HepG2 (cell line): ENCODE measurements around the gene MED23. TPM values are rescaled to one million over a fixed set of nuclear protein-coding genes. Genes with fewer than 3 reads are reported as not detected.

Experiments
- ATAC-seq: fragments of 200-7000 bp; cut with Tn5 transposase; 3 replicates; pipeline ENCODE4 v1.9.1; 2020; ENCODE audit warnings: mild to moderate bottlenecking, moderate library complexity
- BruUV-seq: library from RNA; stranded (reverse); fragments of 400-500 nt; replicated peaks from 2 replicates; lab custom pipeline; 2021; lab: Mats Ljungman, UMichigan
- CTCF ChIA-PET: fragments of 300-600 bp; formaldehyde crosslinking; extraction: SDS; loops from one replicate; lab custom pipeline; 2021; ENCODE audit warnings: low total read pairs, inconsistent platforms, low intra/inter-chr PET ratio; lab: Yijun Ruan, JAX
- POLR2A ChIA-PET: fragments of 350-600 bp; sonication (Branson Sonifier 250); formaldehyde crosslinking; loops from one replicate; lab custom pipeline; 2020; ENCODE audit warnings: antibody characterized with exemption, inconsistent platforms; lab: Yijun Ruan, JAX
- DNase-seq: peaks from one replicate; pipeline ENCODE4 v3.0.0-alpha.2; 2015; ENCODE audit warnings: low spot score
- FAIRE-seq: peaks from 3 replicates; lab custom pipeline; 2011; peaks lifted over from hg19 to GRCh38; lab: Jason Lieb, UNC
- H2AFZ ChIP-seq: one replicate; pipeline ENCODE4 v1.6.1; 2011; ENCODE audit warnings: low read length, inconsistent platforms
- H3K27ac ChIP-seq: fragments of 300-600 bp; 3 replicates; pipeline ENCODE4 v1.8.0; 2011; ENCODE audit warnings: mixed run types, mild to moderate bottlenecking, mixed read lengths, low read length, inconsistent platforms; ENCODE audit not compliant: insufficient read depth; ENCODE audit errors: extremely low read length
- H3K27me3 ChIP-seq, 2 experiments: fragments of 200-600 bp in 1 of 2; 2 replicates in 1 of 2; 3 replicates in 1 of 2; pipeline versions ENCODE4 v1.6.0 to v1.8.0; 2011; ENCODE audit warnings: low read length in 2 of 2, mild to moderate bottlenecking in 2 of 2, moderate library complexity in 2 of 2, inconsistent platforms in 1 of 2; ENCODE audit not compliant: insufficient read depth in 2 of 2, control insufficient read depth in 1 of 2
- H3K36me3 ChIP-seq, 2 experiments: fragments of 200-600 bp in 1 of 2; replicated peaks in 1 of 2; 2 replicates in 1 of 2; 3 replicates in 1 of 2; pipeline versions ENCODE4 v1.5.1 to v1.8.0; 2011; ENCODE audit warnings: low read length in 2 of 2, inconsistent platforms in 1 of 2; ENCODE audit not compliant: insufficient read depth in 2 of 2, control insufficient read depth in 1 of 2
- H3K4me1 ChIP-seq: 2 replicates; pipeline ENCODE4 v1.5.1; 2012; ENCODE audit warnings: low read length, inconsistent platforms; ENCODE audit not compliant: insufficient read depth
- H3K4me2 ChIP-seq: 2 replicates; pipeline ENCODE4 v1.6.0; 2011; ENCODE audit warnings: low read depth, low read length, inconsistent platforms
- H3K4me3 ChIP-seq, 3 experiments: fragments of 200-600 bp in 1 of 3; sonication (generic), shearing (Covaris generic) in 1 of 3; replicated peaks in 1 of 3; 2 replicates each; pipeline ENCODE4 v1.5.1; 2011 to 2016; ENCODE audit warnings: low read length in 3 of 3, inconsistent platforms in 2 of 3, low read depth in 2 of 3, mild to moderate bottlenecking in 2 of 3, control low read depth in 1 of 3, mixed read lengths in 1 of 3; ENCODE audit not compliant: insufficient read depth in 1 of 3
- H3K79me2 ChIP-seq: one replicate; pipeline ENCODE4 v1.6.1; 2011; ENCODE audit warnings: low read length, inconsistent platforms; ENCODE audit not compliant: insufficient read depth
- H3K9ac ChIP-seq: 2 replicates; pipeline ENCODE4 v1.6.0; 2011; ENCODE audit warnings: mild to moderate bottlenecking, low read depth, low read length, inconsistent platforms; ENCODE audit not compliant: insufficient read depth
- H3K9me3 ChIP-seq: 2 replicates; pipeline ENCODE4 v1.5.1; 2012; ENCODE audit warnings: mild to moderate bottlenecking, low read length
- H4K20me1 ChIP-seq: 2 replicates; pipeline ENCODE4 v1.6.0; 2011; ENCODE audit warnings: inconsistent platforms, mild to moderate bottlenecking, low read length, moderate library complexity; ENCODE audit not compliant: insufficient read depth
- EHMT2 ChIP-seq: fragments of 200-600 bp; sonication (generic); IDR thresholded peaks from 2 replicates; pipeline ENCODE4 v1.7.0; 2017; ENCODE audit warnings: antibody characterized with exemption, low read depth, low read length, borderline replicate concordance
- FOXK1 ChIP-seq: sonication (generic); formaldehyde crosslinking; IDR thresholded peaks from 2 replicates; pipeline ENCODE4 v1.4.0; 2020; ENCODE audit warnings: low read depth, missing genetic modification reagents, borderline replicate concordance
- IRX3 ChIP-seq: sonication (generic); formaldehyde crosslinking; IDR thresholded peaks from 2 replicates; pipeline ENCODE4 v1.8.1; 2023; ENCODE audit warnings: mild to moderate bottlenecking, low read depth, missing genetic modification reagents, borderline replicate concordance
- JUN ChIP-seq: sonication (generic); formaldehyde crosslinking; IDR thresholded peaks from 2 replicates; pipeline ENCODE4 v1.4.0; 2020; ENCODE audit warnings: mild to moderate bottlenecking, missing genetic modification reagents
- MED8 ChIP-seq: sonication (generic); formaldehyde crosslinking; IDR thresholded peaks from 2 replicates; pipeline ENCODE4 v1.8.1; 2023; ENCODE audit warnings: mild to moderate bottlenecking, missing genetic modification reagents; ENCODE audit not compliant: insufficient replicate concordance
- POLR2G ChIP-seq: fragments of 200-400 bp; formaldehyde crosslinking; IDR thresholded peaks from 2 replicates; pipeline ENCODE4 v1.6.1; 2018; ENCODE audit warnings: mild to moderate bottlenecking, low read depth, low read length, moderate library complexity
- RAD51 ChIP-seq: fragments of 450-650 bp; IDR thresholded peaks from 2 replicates; pipeline ENCODE4 v1.6.1; 2016; ENCODE audit warnings: borderline replicate concordance
- RXRB ChIP-seq: IDR thresholded peaks from 2 replicates; pipeline ENCODE4 v1.6.1; 2016; ENCODE audit warnings: borderline replicate concordance, missing genetic modification reagents, missing compliant biosample characterization
- SKI ChIP-seq: fragments of 450-650 bp; IDR thresholded peaks from one replicate; pipeline ENCODE4 v1.6.1; 2018; ENCODE audit warnings: mild to moderate bottlenecking; ENCODE audit not compliant: partially characterized antibody
- TAF1 ChIP-seq: sonication (generic); formaldehyde crosslinking; IDR thresholded peaks from 2 replicates; pipeline ENCODE4 v1.4.0; 2020; ENCODE audit warnings: missing genetic modification reagents
- TCF7 ChIP-seq: sonication (generic); IDR thresholded peaks from 2 replicates; pipeline ENCODE4 v1.6.1; 2016; ENCODE audit warnings: antibody characterized with exemption, low read depth
- TRIM24 ChIP-seq: sonication (generic); formaldehyde crosslinking; IDR thresholded peaks from 2 replicates; pipeline ENCODE4 v1.8.0; 2022; ENCODE audit warnings: mild to moderate bottlenecking, missing genetic modification reagents
- ZFYVE20 ChIP-seq: sonication (generic); formaldehyde crosslinking; IDR thresholded peaks from 2 replicates; pipeline ENCODE4 v1.8.0; 2023; ENCODE audit warnings: low read depth, mild to moderate bottlenecking, moderate library complexity, missing genetic modification reagents, borderline replicate concordance
- ZNF230 ChIP-seq: sonication (generic); formaldehyde crosslinking; IDR thresholded peaks from 2 replicates; pipeline ENCODE4 v1.4.0; 2020; ENCODE audit warnings: mild to moderate bottlenecking, missing genetic modification reagents
- ZNF451 ChIP-seq: sonication (generic); formaldehyde crosslinking; IDR thresholded peaks from 2 replicates; pipeline ENCODE4 v1.5.0; 2020; ENCODE audit warnings: mild to moderate bottlenecking, missing genetic modification reagents
- whole genome bisulfite sequencing: methylation state at CpG from one replicate; pipeline ENCODE4 v1.1.6; 2017; ENCODE audit warnings: low lambda C conversion rate; 5-methylcytosine and 5-hydroxymethylcytosine counted together
- in situ Hi-C: cut with HindIII; loops from 2 replicates; pipeline ENCODE4 v1.10.0; 2017; ENCODE audit warnings: low pct_unique_long_range_greater_than_20kb; ENCODE audit not compliant: extremely low pct_ligation_motif_present
- intact Hi-C: fragments of 100-400 bp; cut with micrococcal nuclease; formaldehyde crosslinking; loops from one replicate; pipeline ENCODE4 v1.10.0; 2022; ENCODE audit not compliant: unreplicated experiment
- polyA plus RNA-seq, 8 experiments: library from polyadenylated mRNA; depleted of rRNA in 3 of 8; stranded (reverse) in 7 of 8; unstranded in 1 of 8; fragments of >200 nt; fragmentation: Illumina TruSeq in 4 of 8; extraction: Trizol in 4 of 8; gene quantifications; 2 replicates each; pipeline versions ENCODE4 v1.2.1 to v1.2.3, GENCODE V29; 2011 to 2016; ENCODE audit warnings: low read depth in 4 of 8, missing spikeins in 1 of 8, mixed read lengths in 1 of 8; ENCODE audit not compliant: insufficient read depth in 1 of 8
- total RNA-seq, 5 experiments: library from RNA; depleted of rRNA; stranded (reverse); fragments of >200 nt; fragmentation: Illumina TruSeq; extraction: Trizol; gene quantifications; 2 replicates each; pipeline ENCODE4 v1.2.3, GENCODE V29; 2016; ENCODE audit warnings: low read depth in 1 of 5
- TF ChIP-seq, protein P1 (sequence below): IDR thresholded peaks from 2 replicates; pipeline ENCODE4 v1.6.1; 2018; ENCODE audit warnings: missing genetic modification reagents, mild to moderate bottlenecking, missing compliant biosample characterization
- TF ChIP-seq, protein P2 (sequence below): sonication (generic); formaldehyde crosslinking; IDR thresholded peaks from 2 replicates; pipeline ENCODE4 v1.9.0; 2021; ENCODE audit warnings: missing genetic modification reagents, mild to moderate bottlenecking, borderline replicate concordance

Gene MED23
- total and polyA plus RNA-seq, 2 of the 13 experiments (the other 11 are each of a cell fraction or from before 2014, with no cell fraction given) = 34.9 to 50.5 TPM

DNA sequence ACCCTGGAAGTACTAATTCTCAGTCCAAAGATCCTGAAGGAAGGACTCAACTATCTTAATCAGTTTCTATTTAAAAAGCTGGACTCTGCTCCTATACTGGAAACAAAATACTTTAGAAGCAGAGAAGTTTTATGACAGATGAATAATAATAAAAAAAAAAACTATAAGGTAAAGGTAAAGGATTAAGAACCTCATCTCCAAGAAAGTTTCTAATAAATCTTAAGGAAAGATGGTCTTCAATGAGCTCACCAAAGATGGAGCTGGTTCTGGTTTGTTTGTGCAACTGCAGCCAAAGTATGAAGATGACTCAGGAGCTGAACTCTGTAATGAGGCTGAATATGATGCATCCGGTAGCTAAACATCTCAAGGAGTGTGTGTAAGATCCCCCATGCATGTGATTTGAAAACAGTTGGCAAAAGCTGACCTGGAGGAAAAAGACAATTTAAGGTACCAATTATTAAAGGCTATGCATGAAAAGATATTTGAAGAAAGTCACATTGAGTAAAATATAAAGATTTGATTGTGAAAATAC lies 25.2 kb downstream of the MED23 start (continued):
- no peak for TF ChIP-seq RAD51
- no peak for TF ChIP-seq ZNF230 (CRISPR knock-in tag)
- TF ChIP-seq ZNF451 = no peak

DNA sequence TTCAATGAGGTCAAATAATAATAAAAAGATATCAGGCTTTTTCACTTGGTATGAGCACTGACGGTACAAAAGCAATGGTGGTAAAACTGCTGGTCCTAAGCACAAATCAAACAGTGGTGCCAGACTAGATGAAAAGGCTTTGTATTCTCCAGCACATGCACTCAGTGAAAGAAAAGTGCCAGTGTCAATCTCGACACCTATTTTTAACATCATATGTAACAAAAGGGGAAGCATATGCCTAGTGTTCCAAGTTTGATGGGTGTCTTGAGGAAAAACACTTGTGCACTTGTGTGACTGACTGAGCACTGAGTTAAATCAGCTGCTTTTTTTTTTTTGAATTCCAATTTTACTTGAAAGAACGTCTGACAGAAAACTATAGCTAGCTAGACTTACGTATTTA lies 27.3 kb downstream of the MED23 start:
- WGBS = 95% methylated on average over 4 of the region's 4 CpGs
- no TSS peak for BruUV-seq
- no peak for FAIRE-seq

More for the DNA sequence above, 27.3 kb downstream of the MED23 start:
- no peak overlapping the region for H2AFZ ChIP-seq
- CTCF ChIA-PET = no interaction called here
- no peaks in the 10 kb centered on the region for H3K27me3 ChIP-seq
- POLR2A ChIA-PET = no interaction called here
- H3K4me3 ChIP-seq = no peak overlapping the region
- H3K79me2 ChIP-seq = no peaks in the 10 kb centered on the region
- no peak for DNase-seq
- TF ChIP-seq MED8 = no peak
- TF ChIP-seq TAF1 = no peak
- no peak for TF ChIP-seq JUN
- no peak for TF ChIP-seq RXRB
- TF ChIP-seq POLR2G = no peak
- TF ChIP-seq FOXK1 (CRISPR knock-in tag) = no peak
- no peak for TF ChIP-seq ZFYVE20 (CRISPR knock-in tag)
- TF ChIP-seq EHMT2 = no peak
- TF ChIP-seq, protein P1, sequence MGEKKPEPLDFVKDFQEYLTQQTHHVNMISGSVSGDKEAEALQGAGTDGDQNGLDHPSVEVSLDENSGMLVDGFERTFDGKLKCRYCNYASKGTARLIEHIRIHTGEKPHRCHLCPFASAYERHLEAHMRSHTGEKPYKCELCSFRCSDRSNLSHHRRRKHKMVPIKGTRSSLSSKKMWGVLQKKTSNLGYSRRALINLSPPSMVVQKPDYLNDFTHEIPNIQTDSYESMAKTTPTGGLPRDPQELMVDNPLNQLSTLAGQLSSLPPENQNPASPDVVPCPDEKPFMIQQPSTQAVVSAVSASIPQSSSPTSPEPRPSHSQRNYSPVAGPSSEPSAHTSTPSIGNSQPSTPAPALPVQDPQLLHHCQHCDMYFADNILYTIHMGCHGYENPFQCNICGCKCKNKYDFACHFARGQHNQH (CRISPR knock-in tag) = no peak
- no peak for TF ChIP-seq SKI
- TF ChIP-seq, protein P2, sequence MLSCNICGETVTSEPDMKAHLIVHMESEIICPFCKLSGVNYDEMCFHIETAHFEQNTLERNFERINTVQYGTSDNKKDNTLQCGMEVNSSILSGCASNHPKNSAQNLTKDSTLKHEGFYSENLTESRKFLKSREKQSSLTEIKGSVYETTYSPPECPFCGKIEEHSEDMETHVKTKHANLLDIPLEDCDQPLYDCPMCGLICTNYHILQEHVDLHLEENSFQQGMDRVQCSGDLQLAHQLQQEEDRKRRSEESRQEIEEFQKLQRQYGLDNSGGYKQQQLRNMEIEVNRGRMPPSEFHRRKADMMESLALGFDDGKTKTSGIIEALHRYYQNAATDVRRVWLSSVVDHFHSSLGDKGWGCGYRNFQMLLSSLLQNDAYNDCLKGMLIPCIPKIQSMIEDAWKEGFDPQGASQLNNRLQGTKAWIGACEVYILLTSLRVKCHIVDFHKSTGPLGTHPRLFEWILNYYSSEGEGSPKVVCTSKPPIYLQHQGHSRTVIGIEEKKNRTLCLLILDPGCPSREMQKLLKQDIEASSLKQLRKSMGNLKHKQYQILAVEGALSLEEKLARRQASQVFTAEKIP (CRISPR knock-in tag) = no peak
- no peak for TF ChIP-seq IRX3 (CRISPR knock-in tag)
- TF ChIP-seq TRIM24 = no peak
- TF ChIP-seq TCF7 = no peak
- H3K36me3 ChIP-seq = peaks cover 29 to 76% of the 10 kb centered on the region in 2 experiments
- H3K9me3 ChIP-seq = no peaks in the 10 kb centered on the region
- no peaks in the 10 kb centered on the region for H3K4me1 ChIP-seq
- intact Hi-C loops (no loop called here), in situ Hi-C loops (no loop called here)
- H3K27ac ChIP-seq = no peak overlapping the region
- H3K4me2 ChIP-seq = no peak overlapping the region
- no peak for ATAC-seq
- H3K9ac ChIP-seq = no peak overlapping the region
- H4K20me1 ChIP-seq = no peaks in the 10 kb centered on the region
